Neuronal stem cell (in vitro differentiated cells): ENCODE data around the gene ZNF423.
"Not testable (repeated sequence)": the region's sequence is repeated elsewhere in the genome, so short reads cannot be mapped to it uniquely, and the experiment has no call there.

Experiments
- DNase-seq: peaks from one replicate; pipeline ENCODE4 v3.0.0-alpha.2; 2013; ENCODE audit warnings: low spot score
- H2AFZ ChIP-seq: one replicate; pipeline ENCODE4 v1.6.1; 2013; ENCODE audit warnings: mild to moderate bottlenecking, low read length, inconsistent platforms
- H2AK5ac ChIP-seq: 2 replicates; pipeline ENCODE4 v1.6.1; 2013; ENCODE audit warnings: low read depth, mild to moderate bottlenecking, inconsistent platforms, low read length, moderate library complexity, mixed read lengths
- H2BK120ac ChIP-seq: 2 replicates; pipeline ENCODE4 v1.6.1; 2013; ENCODE audit warnings: low read depth, mild to moderate bottlenecking, inconsistent platforms, low read length, moderate library complexity, mixed read lengths
- H2BK12ac ChIP-seq: one replicate; pipeline ENCODE4 v1.6.1; 2013; ENCODE audit warnings: low read length, inconsistent platforms
- H2BK15ac ChIP-seq: 2 replicates; pipeline ENCODE4 v1.6.1; 2013; ENCODE audit warnings: mild to moderate bottlenecking, low read length, inconsistent platforms, mixed read lengths
- H2BK5ac ChIP-seq: one replicate; pipeline ENCODE4 v1.6.1; 2013; ENCODE audit warnings: inconsistent platforms, mild to moderate bottlenecking, low read length, moderate library complexity
- H3K14ac ChIP-seq: one replicate; pipeline ENCODE4 v1.6.1; 2013; ENCODE audit warnings: low read length, inconsistent platforms
- H3K18ac ChIP-seq: 2 replicates; pipeline ENCODE4 v1.6.1; 2013; ENCODE audit warnings: low read length, inconsistent platforms
- H3K23ac ChIP-seq: 2 replicates; pipeline ENCODE4 v1.6.1; 2013; ENCODE audit warnings: low read depth, mild to moderate bottlenecking, mixed read lengths, low read length, inconsistent platforms; ENCODE audit not compliant: poor library complexity
- H3K27ac ChIP-seq: replicated peaks from 3 replicates; pipeline ENCODE4 v1.5.1; 2013; ENCODE audit warnings: low read length, inconsistent platforms
- H3K27me3 ChIP-seq, 3 experiments: 2 replicates each; pipeline ENCODE4 v1.6.1; 2013; ENCODE audit warnings: low read length in 3 of 3, mild to moderate bottlenecking in 2 of 3, inconsistent platforms in 1 of 3, low read depth in 1 of 3, mixed read lengths in 1 of 3, moderate library complexity in 1 of 3; ENCODE audit not compliant: control insufficient read depth in 3 of 3, insufficient read depth in 3 of 3
- H3K36me3 ChIP-seq, 2 donors: replicated peaks in 1 of 2; 2 replicates each; pipeline ENCODE4 v1.6.1; 2013; ENCODE audit warnings: low read length in 2 of 2; ENCODE audit not compliant: control insufficient read depth in 2 of 2, insufficient read depth in 2 of 2
- H3K4ac ChIP-seq: 2 replicates; pipeline ENCODE4 v1.6.1; 2013; ENCODE audit warnings: inconsistent platforms, mild to moderate bottlenecking, low read length, moderate library complexity
- H3K4me1 ChIP-seq, 2 donors: 1 replicate in 1 of 2; 2 replicates in 1 of 2; pipeline ENCODE4 v1.6.1; 2013; ENCODE audit warnings: low read length in 2 of 2, low read depth in 1 of 2; ENCODE audit not compliant: control insufficient read depth in 2 of 2, insufficient read depth in 1 of 2
- H3K4me2 ChIP-seq: one replicate; pipeline ENCODE4 v1.6.1; 2013; ENCODE audit warnings: mild to moderate bottlenecking, low read length, inconsistent platforms; ENCODE audit not compliant: insufficient read depth, poor library complexity, severe bottlenecking
- H3K4me3 ChIP-seq, 2 donors: 2 replicates each; pipeline ENCODE4 v1.5.1; 2013; ENCODE audit warnings: low read length in 2 of 2, mild to moderate bottlenecking in 2 of 2, inconsistent platforms in 1 of 2, moderate library complexity in 1 of 2
- H3K79me1 ChIP-seq: one replicate; pipeline ENCODE4 v1.6.1; 2013; ENCODE audit warnings: low read depth, mild to moderate bottlenecking, inconsistent platforms, low read length, moderate library complexity
- H3K9ac ChIP-seq: one replicate; pipeline ENCODE4 v1.6.1; 2013; ENCODE audit warnings: mild to moderate bottlenecking, low read depth, low read length, inconsistent platforms; ENCODE audit not compliant: poor library complexity
- H3K9me3 ChIP-seq, 2 donors: replicated peaks in 1 of 2; 2 replicates each; pipeline versions ENCODE3 to v1.6.1; 2013; ENCODE audit warnings: low read length in 2 of 2, mild to moderate bottlenecking in 2 of 2, inconsistent platforms in 1 of 2, low read depth in 1 of 2, mixed read lengths in 1 of 2, moderate library complexity in 1 of 2; ENCODE audit not compliant: control insufficient read depth in 2 of 2, insufficient read depth in 1 of 2
- H4K8ac ChIP-seq: one replicate; pipeline ENCODE4 v1.6.1; 2013; ENCODE audit warnings: low read depth, mild to moderate bottlenecking, inconsistent platforms, low read length, moderate library complexity
- H4K91ac ChIP-seq: one replicate; pipeline ENCODE4 v1.6.1; 2013; ENCODE audit warnings: low read length, low read depth, mild to moderate bottlenecking, inconsistent platforms; ENCODE audit not compliant: poor library complexity
- WGBS, 2 donors: extraction: QIAGEN DNeasy Blood & Tissue Kit; methylation state at CpG; one replicate each; pipeline ENCODE4 v1.1.7; 2013; ENCODE audit warnings: missing lambda C conversion rate in 2 of 2, mixed read lengths in 1 of 2; ENCODE audit not compliant: insufficient read length in 2 of 2, insufficient replicate concordance in 1 of 2; ENCODE audit errors: extremely low coverage in 2 of 2; 5-methylcytosine and 5-hydroxymethylcytosine counted together

The ZNF423 gene

DNA sequence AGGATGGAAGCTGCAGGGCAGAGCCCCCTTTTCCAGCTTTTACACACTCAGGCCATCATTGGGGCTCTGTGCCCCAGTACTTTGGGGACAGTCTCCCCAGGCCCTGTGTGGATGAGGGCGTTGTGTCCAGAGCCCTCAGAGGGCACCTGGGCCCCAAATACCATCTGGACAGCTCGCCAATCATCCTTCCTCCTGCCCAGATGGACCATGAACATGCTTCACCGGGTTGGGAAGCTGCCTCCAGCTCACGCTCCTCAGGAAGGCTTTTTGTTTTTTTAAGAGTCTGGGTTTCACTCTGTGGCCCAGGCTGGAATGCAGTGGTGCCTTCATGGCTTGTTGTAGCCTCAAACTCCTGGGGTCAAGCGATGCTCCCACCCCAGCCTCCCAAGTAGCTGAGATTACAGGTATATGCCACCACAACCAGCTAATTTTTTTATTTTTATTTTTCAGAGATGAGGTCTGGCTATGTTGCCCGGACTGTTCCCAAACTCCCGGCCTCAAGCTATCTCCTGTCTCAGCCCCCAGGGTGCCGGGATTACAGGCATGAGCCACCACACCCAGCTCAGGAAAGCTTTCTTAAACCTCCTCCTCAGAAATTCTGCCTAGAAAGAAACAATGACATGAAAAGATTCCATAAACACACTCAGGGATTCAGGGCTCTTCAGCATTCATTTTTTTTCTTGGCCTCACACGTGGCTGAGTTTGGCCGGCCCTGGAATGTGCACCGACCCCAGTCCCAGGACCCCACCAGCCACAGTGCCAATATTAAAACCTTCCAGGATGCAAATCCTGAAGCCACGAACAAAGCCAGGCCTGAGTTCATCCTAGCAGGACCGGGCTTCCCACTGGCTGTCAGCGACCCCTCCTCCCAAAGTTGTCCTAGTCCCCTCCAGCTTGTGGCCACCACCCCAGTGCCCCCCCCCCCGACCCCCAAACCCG lies 27.4 kb upstream of the ZNF423 start:
- Histone ChIP-seq H2BK120ac (no peak overlapping the region), H3K18ac (peak overlapping the region; percentile 85), H2BK5ac (no peak overlapping the region), H2AFZ (peak overlapping the region; percentile 69), H3K27ac (no peak overlapping the region), H3K9ac (no peak overlapping the region), H3K23ac (no peak overlapping the region), H4K91ac (no peak overlapping the region), H3K9me3 (no peaks in the 10 kb centered on the region), H2BK12ac (peak overlapping the region; percentile 33), H3K36me3 (no peaks in the 10 kb centered on the region), H3K4me3 (peak overlapping the region in 1 of 2 donors; percentile 37), H3K4me2 (no peak overlapping the region), H3K4ac (no peak overlapping the region), H2AK5ac (peak overlapping the region; percentile 71), H3K27me3 (peaks cover 0 to 39% (median 0%) of the 10 kb centered on the region in 3 experiments), H2BK15ac (peak overlapping the region; percentile 1), H4K8ac (no peak overlapping the region), H3K14ac (no peak overlapping the region), H3K79me1 (no peaks in the 10 kb centered on the region), H3K4me1 (peaks cover 4 to 13% of the 10 kb centered on the region in 2 donors)
- DNase-seq: no peak
- no CpG with 5 or more reads among the region's 16 CpGs for WGBS, 2 donors

DNA sequence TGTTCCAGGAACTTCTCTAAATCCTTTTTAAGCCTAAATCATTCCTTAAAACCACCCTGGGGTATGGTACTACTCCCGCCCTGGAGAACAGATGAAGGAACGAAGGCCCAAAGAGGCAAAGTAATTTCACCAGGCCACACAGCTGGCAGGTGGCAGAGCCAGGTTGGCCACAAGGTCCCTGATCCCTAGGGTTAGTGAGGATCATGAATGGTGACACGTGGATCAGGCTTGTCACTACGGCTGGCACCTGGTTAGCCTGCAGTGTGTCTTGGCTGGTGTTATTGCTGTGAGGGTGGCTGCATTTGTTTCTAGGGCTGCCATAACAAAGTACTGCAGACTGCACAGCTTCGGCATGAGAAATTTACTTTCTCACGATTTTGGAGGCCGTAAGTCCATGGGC lies 26.0 kb upstream of the ZNF423 start:
- Histone ChIP-seq H3K9ac (no peak overlapping the region), H2BK5ac (no peak overlapping the region), H3K9me3 (no peaks in the 10 kb centered on the region), H3K27ac (no peak overlapping the region), H2BK120ac (no peak overlapping the region), H4K8ac (no peak overlapping the region), H2AK5ac (no peak overlapping the region), H2BK12ac (no peak overlapping the region), H3K4me2 (no peak overlapping the region), H3K36me3 (no peaks in the 10 kb centered on the region), H3K14ac (no peak overlapping the region), H3K79me1 (no peaks in the 10 kb centered on the region), H3K18ac (no peak overlapping the region), H3K27me3 (peaks cover 0 to 33% (median 0%) of the 10 kb centered on the region in 3 experiments), H3K23ac (no peak overlapping the region), H3K4me3 (no peak overlapping the region), H3K4me1 (peaks cover 4 to 15% of the 10 kb centered on the region in 2 donors), H2AFZ (no peak overlapping the region), H4K91ac (no peak overlapping the region), H2BK15ac (no peak overlapping the region), H3K4ac (no peak overlapping the region)
- no CpG with 5 or more reads among the region's 7 CpGs for WGBS, 2 donors
- DNase-seq: no peak

DNA sequence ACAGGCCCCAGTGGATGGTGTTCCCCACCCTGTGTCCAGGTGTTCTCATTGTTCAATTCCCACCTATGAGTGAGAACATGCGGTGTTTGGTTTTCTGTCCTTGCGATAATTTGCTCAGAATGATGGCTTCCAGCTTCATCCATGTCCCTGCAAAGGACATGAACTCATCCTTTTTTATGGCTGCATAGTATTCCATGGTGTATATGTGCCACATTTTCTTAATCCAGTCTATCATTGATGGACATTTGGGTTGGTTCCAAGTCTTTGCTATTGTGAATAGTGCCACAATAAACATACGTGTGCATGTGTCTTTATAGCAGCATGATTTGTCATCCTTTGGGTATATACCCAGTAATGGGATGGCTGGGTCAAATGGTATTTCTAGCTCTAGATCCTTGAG lies 22.6 kb upstream of the ZNF423 start:
- not testable (repeated sequence) for H3K4me2 ChIP-seq, H3K79me1 ChIP-seq, H3K18ac ChIP-seq, H2BK12ac ChIP-seq, H2BK15ac ChIP-seq, H2BK120ac ChIP-seq, H3K23ac ChIP-seq, H4K8ac ChIP-seq, H3K4ac ChIP-seq, H3K9ac ChIP-seq, H3K27ac ChIP-seq, H2AFZ ChIP-seq, H2BK5ac ChIP-seq, H2AK5ac ChIP-seq, H3K14ac ChIP-seq, H3K36me3 ChIP-seq, DNase-seq, H3K4me3 ChIP-seq, H4K91ac ChIP-seq, H3K9me3 ChIP-seq
- Histone ChIP-seq H3K27me3 (peaks cover 0 to 23% (median 0%) of the 10 kb centered on the region in 3 experiments), H3K4me1 (peaks cover 16 to 17% of the 10 kb centered on the region in 2 donors)
- WGBS, 2 donors: no CpG with 5 or more reads among the region's 3 CpGs

DNA sequence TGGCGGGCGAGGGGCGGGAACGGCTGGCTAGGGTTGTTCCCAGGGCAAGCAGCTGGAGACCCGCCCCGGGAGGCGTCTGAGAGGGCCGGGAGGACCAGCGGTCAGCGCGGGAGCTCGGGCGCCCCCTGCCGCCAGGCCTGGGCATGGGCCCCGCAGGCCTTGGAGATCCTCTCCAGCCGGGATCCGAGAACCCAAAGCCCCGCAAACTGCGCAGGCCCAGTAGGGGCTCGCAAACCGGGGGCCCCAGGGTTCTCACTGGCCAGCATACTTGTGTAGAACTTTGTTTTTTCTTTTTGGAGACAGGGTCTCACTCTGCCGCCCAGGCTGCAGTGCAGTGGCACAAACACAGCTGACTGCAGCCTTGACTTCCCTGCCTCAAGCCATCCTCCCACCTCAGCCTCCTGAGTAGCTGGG lies 20.8 kb upstream of the ZNF423 start:
- no peak overlapping the region for H3K4me2 ChIP-seq
- peak; percentile 79 for DNase-seq
- H3K27me3 ChIP-seq: peaks cover 0 to 20% (median 0%) of the 10 kb centered on the region in 3 experiments
- H3K27ac ChIP-seq: no peak overlapping the region
- H4K8ac ChIP-seq: no peak overlapping the region
- H3K4ac ChIP-seq: no peak overlapping the region
- H2BK120ac ChIP-seq: no peak overlapping the region
- no peak overlapping the region for H2BK12ac ChIP-seq
- H3K4me3 ChIP-seq: no peak overlapping the region
- no peaks in the 10 kb centered on the region for H3K36me3 ChIP-seq
- H2AK5ac ChIP-seq: no peak overlapping the region
- H2AFZ ChIP-seq: peak overlapping the region; percentile 88
- H3K4me1 ChIP-seq: peaks cover 12% of the 10 kb centered on the region in 2 donors
- H3K9me3 ChIP-seq: no peaks in the 10 kb centered on the region
- WGBS, 2 donors: no CpG with 5 or more reads among the region's 22 CpGs
- no peak overlapping the region for H2BK5ac ChIP-seq
- no peak overlapping the region for H3K18ac ChIP-seq
- H3K23ac ChIP-seq: no peak overlapping the region
- no peak overlapping the region for H2BK15ac ChIP-seq
- H3K14ac ChIP-seq: no peak overlapping the region
- H3K9ac ChIP-seq: no peak overlapping the region
- no peaks in the 10 kb centered on the region for H3K79me1 ChIP-seq
- H4K91ac ChIP-seq: no peak overlapping the region
